Activated CD4-positive, alpha-beta memory T cell treated with anti-CD3 and anti-CD28 coated beads for 36 hours (primary cell): ENCODE results near the gene PITPNB. TPM values are rescaled to one million over a fixed set of nuclear protein-coding genes. Genes with fewer than 3 reads are reported as not detected.

ENCODE experiments used
- CTCF ChIA-PET: fragments of 350-600 bp; sonication (Branson Sonifier 250); formaldehyde crosslinking; loops from one replicate; lab custom pipeline; 2021; ENCODE audit warnings: antibody characterized with exemption, inconsistent platforms; lab: Charles Lee
- POLR2A ChIA-PET: fragments of 350-600 bp; sonication (Branson Sonifier 250); formaldehyde crosslinking; loops from one replicate; lab custom pipeline; 2021; ENCODE audit warnings: antibody characterized with exemption; lab: Charles Lee
- DNase-seq: peaks from one replicate; pipeline ENCODE4 v3.0.0-alpha.2; 2020
- H3K27ac Mint-ChIP-seq: one replicate; pipeline ENCODE4 v1.8.0; 2021; ENCODE audit warnings: mixed read lengths
- H3K27me3 Mint-ChIP-seq: one replicate; pipeline ENCODE4 v1.8.0; 2021; ENCODE audit warnings: mixed read lengths
- H3K36me3 Mint-ChIP-seq: one replicate; pipeline ENCODE4 v1.8.0; 2021; ENCODE audit warnings: mixed read lengths
- H3K4me1 Mint-ChIP-seq: one replicate; pipeline ENCODE4 v1.8.0; 2021; ENCODE audit warnings: low read depth, mixed read lengths
- H3K4me3 Mint-ChIP-seq: one replicate; pipeline ENCODE4 v1.8.0; 2021; ENCODE audit warnings: mild to moderate bottlenecking, mixed read lengths
- H3K9me3 Mint-ChIP-seq: one replicate; pipeline ENCODE4 v1.8.0; 2021; ENCODE audit warnings: mixed read lengths
- intact Hi-C: fragments of 100-400 bp; cut with micrococcal nuclease; formaldehyde crosslinking; loops from one replicate; pipeline ENCODE4 v1.15.1; 2023
- total RNA-seq, 2 experiments: library from RNA; stranded (reverse); gene quantifications; one replicate each; pipeline ENCODE4 v1.2.3, GENCODE V29; 2021

PITPNB gene
- total RNA-seq, 2 experiments from 2014 or later: 92.2 to 95.7 TPM

DNA sequence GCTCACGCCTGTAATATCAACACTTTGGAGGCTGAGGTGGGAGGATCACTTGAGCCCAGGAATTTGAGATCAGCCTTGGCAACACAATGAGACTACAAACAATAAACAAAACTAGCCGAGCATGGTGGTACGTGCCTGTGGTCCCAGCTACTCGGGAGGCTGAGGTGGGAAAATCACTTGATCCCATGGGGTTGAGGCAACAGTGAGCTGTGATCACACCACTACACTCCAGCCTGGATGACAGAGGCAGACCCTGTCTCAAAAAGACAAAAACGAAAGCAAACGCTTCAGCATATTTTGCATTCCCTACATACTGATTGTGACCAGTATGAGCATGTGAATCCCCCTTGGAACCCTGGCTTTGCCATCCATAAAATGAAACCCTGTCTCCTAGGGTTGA is 83.6 kb downstream of the PITPNB start:
- Mint-ChIP-seq H3K36me3 (peaks cover 16% of the 10 kb centered on the region), H3K4me3 (no peak overlapping the region), H3K9me3 (peaks cover 8% of the 10 kb centered on the region), H3K27ac (no peak overlapping the region), H3K4me1 (peaks cover 6% of the 10 kb centered on the region), H3K27me3 (no peaks in the 10 kb centered on the region)
- ChIA-PET POLR2A (no interaction called here), CTCF (no interaction called here)
- DNase-seq: no peak
- intact Hi-C loops: no loop called here

- H3K27ac Mint-ChIP-seq: no peak overlapping the region
- intact Hi-C loops: no loop called here
- H3K9me3 Mint-ChIP-seq: peaks cover 8% of the 10 kb centered on the region
- no peaks in the 10 kb centered on the region for H3K27me3 Mint-ChIP-seq
- no peak for DNase-seq
- ChIA-PET POLR2A (no interaction called here), CTCF (no interaction called here)
- H3K4me1 Mint-ChIP-seq: peaks cover 6% of the 10 kb centered on the region
- H3K36me3 Mint-ChIP-seq: peaks cover 9% of the 10 kb centered on the region
- no peak overlapping the region for H3K4me3 Mint-ChIP-seq
Measured at GRCh38 chr22:27834364-27835185, 84.5 kb downstream of the PITPNB start.

GRCh38 chr22:27833803-27834202 is 85.3 kb downstream of the PITPNB start:
- H3K4me1 Mint-ChIP-seq: peaks cover 6% of the 10 kb centered on the region
- H3K4me3 Mint-ChIP-seq: no peak overlapping the region
- H3K27me3 Mint-ChIP-seq: no peaks in the 10 kb centered on the region
- POLR2A ChIA-PET: no interaction called here
- H3K36me3 Mint-ChIP-seq: peaks cover 6% of the 10 kb centered on the region
- H3K9me3 Mint-ChIP-seq: peaks cover 7% of the 10 kb centered on the region
- CTCF ChIA-PET: no interaction called here
- no peak for DNase-seq
- no peak overlapping the region for H3K27ac Mint-ChIP-seq
- intact Hi-C loops: no loop called here

DNA sequence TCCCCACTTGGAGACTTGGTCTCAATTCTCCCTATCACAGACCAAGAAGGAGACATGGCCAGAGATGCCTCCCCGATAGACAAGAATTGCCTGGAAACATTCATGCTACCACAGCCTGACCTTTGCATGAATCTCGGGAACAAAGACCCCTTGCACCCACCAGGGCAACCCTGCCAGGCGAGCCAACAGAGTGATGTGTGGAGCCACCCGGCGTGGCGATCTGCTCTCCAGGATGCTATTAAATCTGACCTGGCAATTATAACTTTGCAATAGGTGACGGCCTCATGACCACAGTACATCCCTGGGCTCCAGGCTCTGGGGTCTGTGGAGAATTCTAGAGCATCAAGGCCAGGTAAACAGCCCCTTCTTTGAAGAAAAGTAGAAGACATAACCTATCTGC is 86.5 kb downstream of the PITPNB start:
- Mint-ChIP-seq H3K27me3 (no peaks in the 10 kb centered on the region), H3K36me3 (peaks cover 3% of the 10 kb centered on the region), H3K4me1 (peaks cover 6% of the 10 kb centered on the region), H3K27ac (no peak overlapping the region), H3K9me3 (peaks cover 2% of the 10 kb centered on the region), H3K4me3 (no peak overlapping the region)
- intact Hi-C loops: no loop called here
- ChIA-PET POLR2A (no interaction called here), CTCF (no interaction called here)
- DNase-seq: no peak

- peaks cover 6% of the 10 kb centered on the region for H3K4me1 Mint-ChIP-seq
- H3K36me3 Mint-ChIP-seq: peaks cover 2% of the 10 kb centered on the region
- no peaks in the 10 kb centered on the region for H3K9me3 Mint-ChIP-seq
- no peak overlapping the region for H3K27ac Mint-ChIP-seq
- ChIA-PET POLR2A (no interaction called here), CTCF (interaction anchor here (0.6 kb wide), 1 partner anchor 1101 kb away, joined by 6 read pairs; no protein-coding TSS in a partner anchor)
- H3K27me3 Mint-ChIP-seq: no peaks in the 10 kb centered on the region
- intact Hi-C loops: no loop called here
- no peak for DNase-seq
- no peak overlapping the region for H3K4me3 Mint-ChIP-seq
Measured at GRCh38 chr22:27829620-27830019, 89.4 kb downstream of the PITPNB start.

DNA sequence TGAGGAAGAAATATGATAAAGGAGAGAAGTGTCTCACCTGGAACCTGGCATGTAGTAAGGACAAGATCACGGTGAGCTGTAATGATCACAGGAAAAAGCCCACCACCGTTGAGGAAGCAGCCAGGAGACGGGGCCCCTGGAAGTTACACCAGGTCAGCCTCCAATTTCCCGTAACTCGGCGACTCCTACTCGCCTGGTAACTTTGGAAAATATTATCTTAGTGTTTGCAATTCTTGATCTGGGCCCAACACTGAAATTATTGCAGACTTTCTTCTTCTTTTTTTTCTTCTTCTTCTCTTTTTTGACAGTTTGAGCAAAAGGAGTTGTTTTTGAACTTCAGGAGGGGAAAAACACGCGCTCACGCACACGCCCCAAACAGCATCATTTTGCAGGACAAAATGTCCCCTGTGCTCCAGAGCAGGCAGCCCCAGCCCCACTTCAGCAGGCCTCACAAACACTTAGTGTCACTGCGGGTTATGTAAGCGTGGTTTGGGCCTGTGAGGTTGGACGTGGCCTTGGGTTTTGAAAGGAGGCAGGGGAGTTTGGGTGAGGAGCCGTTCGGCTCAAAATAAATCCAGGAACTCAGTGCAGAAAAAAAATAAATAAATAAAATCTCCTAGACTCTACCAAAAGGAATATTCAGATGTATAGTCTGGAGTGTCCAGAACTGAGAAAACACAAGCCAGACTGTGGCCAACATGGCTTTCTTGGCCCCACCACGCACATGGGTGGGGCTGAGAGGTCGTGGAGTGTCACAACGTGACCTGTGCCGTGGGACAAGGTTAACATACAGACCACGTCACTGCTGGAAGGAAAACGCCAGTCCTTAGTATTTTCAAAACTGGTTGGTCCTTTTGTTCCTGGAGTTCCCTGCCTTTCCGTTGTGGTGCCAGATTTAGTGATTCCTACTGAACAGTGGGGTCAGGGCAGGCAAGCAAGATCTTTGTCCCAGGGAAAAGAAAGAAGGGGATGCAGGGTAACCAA is 91.2 kb downstream of the PITPNB start:
- ChIA-PET CTCF (no interaction called here), POLR2A (no interaction called here)
- Mint-ChIP-seq H3K4me3 (no peak overlapping the region), H3K4me1 (peaks cover 6% of the 10 kb centered on the region), H3K27me3 (no peaks in the 10 kb centered on the region), H3K27ac (no peak overlapping the region), H3K9me3 (no peaks in the 10 kb centered on the region), H3K36me3 (no peaks in the 10 kb centered on the region)
- intact Hi-C loops: no loop called here
- DNase-seq: no peak

- no peaks in the 10 kb centered on the region for H3K9me3 Mint-ChIP-seq
- no peak overlapping the region for H3K27ac Mint-ChIP-seq
- H3K27me3 Mint-ChIP-seq: no peaks in the 10 kb centered on the region
- intact Hi-C loops: no loop called here
- ChIA-PET POLR2A (no interaction called here), CTCF (interaction anchor here (0.7 kb wide), 1 partner anchor 104 kb away, joined by 3 read pairs; no protein-coding TSS in a partner anchor)
- no peak overlapping the region for H3K4me3 Mint-ChIP-seq
- DNase-seq: peak; percentile 46
- H3K36me3 Mint-ChIP-seq: no peaks in the 10 kb centered on the region
- H3K4me1 Mint-ChIP-seq: no peaks in the 10 kb centered on the region
Measured at GRCh38 chr22:27825174-27825573, 93.9 kb downstream of the PITPNB start.

DNA sequence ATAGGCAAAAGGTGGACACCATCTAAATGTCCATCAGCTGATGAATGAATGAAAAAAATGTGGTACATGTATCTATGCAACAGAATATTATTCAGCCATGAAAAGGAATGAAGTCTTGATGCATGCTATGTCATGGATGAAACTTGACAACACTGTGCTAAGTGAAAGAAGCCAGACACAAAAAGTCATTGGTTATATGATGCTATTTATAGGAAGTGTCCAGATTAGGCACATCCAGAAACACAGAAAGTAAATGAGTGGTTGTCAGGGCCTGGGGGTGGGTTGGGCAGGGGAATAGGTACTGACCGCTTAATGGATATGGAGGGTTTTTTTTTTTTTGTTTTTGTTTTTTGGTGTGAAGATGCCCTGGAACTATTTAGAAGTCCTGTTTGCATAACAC is 95.8 kb downstream of the PITPNB start:
- intact Hi-C loops: no loop called here
- H3K27me3 Mint-ChIP-seq: no peaks in the 10 kb centered on the region
- CTCF ChIA-PET: no interaction called here

DNA sequence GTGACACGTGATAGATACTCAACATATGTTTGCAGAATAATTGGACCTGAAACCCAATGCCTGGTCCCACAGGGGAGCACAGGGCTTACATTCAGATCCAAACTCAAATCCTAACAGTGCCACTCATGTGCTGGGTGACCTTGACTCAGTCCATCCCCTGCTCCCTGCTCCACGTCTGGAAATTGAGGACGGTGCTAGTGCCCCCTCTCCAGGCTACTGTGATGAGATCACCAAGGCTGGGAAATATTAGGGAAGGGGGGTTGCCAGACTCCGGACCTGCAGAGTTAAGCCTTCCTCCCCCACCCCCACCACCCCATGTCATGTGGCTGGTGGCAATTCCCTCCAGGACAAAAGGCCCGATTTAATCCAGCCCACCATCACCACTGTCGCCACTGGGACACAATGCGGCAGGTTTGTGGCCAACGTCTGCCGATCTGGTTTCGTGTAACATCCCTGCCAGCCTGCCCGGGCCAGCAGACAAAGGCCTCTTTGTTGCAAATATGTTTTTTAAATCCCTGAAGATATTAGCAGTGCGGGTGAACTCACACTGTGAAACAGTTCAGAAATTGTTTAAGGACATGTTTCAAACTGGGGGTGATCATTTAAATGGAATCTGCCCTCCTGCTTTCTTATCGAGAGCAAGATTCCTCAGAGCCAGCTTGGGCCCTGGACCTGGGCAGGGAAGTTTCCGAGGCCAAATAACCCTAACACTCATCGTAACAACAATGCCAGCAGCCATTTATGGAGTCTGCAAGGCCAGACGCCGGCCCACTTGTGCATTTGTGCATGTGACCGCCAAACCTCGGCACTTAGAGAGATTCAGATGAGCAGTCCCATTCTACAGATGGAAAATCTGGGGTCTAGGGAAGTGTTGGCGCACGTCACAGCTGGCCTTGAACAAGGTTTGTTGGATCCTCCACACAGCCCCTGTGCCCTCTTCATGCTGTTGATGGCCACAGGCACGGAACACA is 97.9 kb downstream of the PITPNB start:
- Mint-ChIP-seq H3K36me3 (no peaks in the 10 kb centered on the region), H3K27me3 (no peaks in the 10 kb centered on the region), H3K27ac (no peak overlapping the region), H3K4me1 (no peaks in the 10 kb centered on the region), H3K9me3 (no peaks in the 10 kb centered on the region), H3K4me3 (no peak overlapping the region)
- intact Hi-C loops: no loop called here
- no peak for DNase-seq
- ChIA-PET POLR2A (no interaction called here), CTCF (no interaction called here)

More for the DNA sequence above, 95.8 kb downstream of the PITPNB start:
- Mint-ChIP-seq H3K36me3 (no peaks in the 10 kb centered on the region), H3K4me3 (no peak overlapping the region), H3K9me3 (no peaks in the 10 kb centered on the region), H3K27ac (no peak overlapping the region), H3K4me1 (no peaks in the 10 kb centered on the region)
- POLR2A ChIA-PET: no interaction called here
- no peak for DNase-seq

GRCh38 chr22:27816552-27816951 is 102.5 kb downstream of the PITPNB start:
- Mint-ChIP-seq H3K9me3 (no peaks in the 10 kb centered on the region), H3K4me1 (no peaks in the 10 kb centered on the region), H3K27me3 (no peaks in the 10 kb centered on the region), H3K4me3 (no peak overlapping the region), H3K36me3 (no peaks in the 10 kb centered on the region), H3K27ac (no peak overlapping the region)
- intact Hi-C loops: no loop called here
- POLR2A ChIA-PET: no interaction called here
- CTCF ChIA-PET: no interaction called here
- no peak for DNase-seq

GRCh38 chr22:27815826-27816530 is 103.1 kb downstream of the PITPNB start:
- Mint-ChIP-seq H3K27ac (no peak overlapping the region), H3K27me3 (no peaks in the 10 kb centered on the region), H3K36me3 (no peaks in the 10 kb centered on the region), H3K9me3 (no peaks in the 10 kb centered on the region), H3K4me3 (no peak overlapping the region), H3K4me1 (no peaks in the 10 kb centered on the region)
- intact Hi-C loops: no loop called here
- POLR2A ChIA-PET: no interaction called here
- no peak for DNase-seq
- CTCF ChIA-PET: no interaction called here
